ENCODE data around the gene CBLN3. TPM values are rescaled to one million over a fixed set of nuclear protein-coding genes. Genes with fewer than 3 reads are reported as not detected.

Gene CBLN3
- total RNA-seq, 2 donors from 2014 or later, result 0.33 to 4.9 TPM

- H3K27ac ChIP-seq, result no peak overlapping the region
- intact Hi-C loops (cut with DNase I), result no loop called here
- no peak for TF ChIP-seq POLR2A (IDR thresholded peaks at IDR 0.05)
- TF ChIP-seq CTCF (IDR thresholded peaks at IDR 0.05), result no peak
- H3K4me1 ChIP-seq, result peaks cover 57% of the 10 kb centered on the region
- no peak for ATAC-seq
- WGBS, 2 donors, result 73 to 88% methylated on average over 4 of the region's 4 CpGs
- DNase-seq, result no peak
- H3K4me3 ChIP-seq, result no peak overlapping the region
- H3K36me3 ChIP-seq (replicated peaks in 1 of 2; ENCODE audit: insufficient read depth in 1 of 2, low read depth in 2 of 2), result no peaks in the 10 kb centered on the region
- no peaks in the 10 kb centered on the region for H3K27me3 ChIP-seq
- H3K9me3 ChIP-seq, result no peaks in the 10 kb centered on the region
Measured at GRCh38 chr14:24422261-24422660, 7.2 kb downstream of the CBLN3 start.

- H3K4me3 ChIP-seq, result no peak overlapping the region
- H3K9me3 ChIP-seq, result no peaks in the 10 kb centered on the region
- H3K36me3 ChIP-seq (replicated peaks in 1 of 2; ENCODE audit: insufficient read depth in 1 of 2, low read depth in 2 of 2), result no peaks in the 10 kb centered on the region
- H3K27ac ChIP-seq, result peak overlapping the region; percentile 79 to 86 (median 86)
- TF ChIP-seq CTCF (IDR thresholded peaks at IDR 0.05) (no peak), POLR2A (IDR thresholded peaks at IDR 0.05) (peak; percentile 40 to 73 (median 70))
- intact Hi-C loops (cut with DNase I), result no loop called here
- no peaks in the 10 kb centered on the region for H3K27me3 ChIP-seq
- DNase-seq (peak; percentile 91 to 97 (median 96)), ATAC-seq (peak; percentile 99)
- 0 to 21% methylated on average over 6 of the region's 6 CpGs for WGBS, 2 donors
- peaks cover 30% of the 10 kb centered on the region for H3K4me1 ChIP-seq
Measured at GRCh38 chr14:24418492-24418873, 11.0 kb downstream of the CBLN3 start.

- ATAC-seq, result no peak
- no peaks in the 10 kb centered on the region for H3K36me3 ChIP-seq (replicated peaks in 1 of 2; ENCODE audit: insufficient read depth in 1 of 2, low read depth in 2 of 2)
- H3K9me3 ChIP-seq, result no peaks in the 10 kb centered on the region
- peaks cover 30% of the 10 kb centered on the region for H3K4me1 ChIP-seq
- no peaks in the 10 kb centered on the region for H3K27me3 ChIP-seq
- TF ChIP-seq CTCF (IDR thresholded peaks at IDR 0.05) (no peak), POLR2A (IDR thresholded peaks at IDR 0.05) (no peak)
- intact Hi-C loops (cut with DNase I), result no loop called here
- DNase-seq, result peak in 1 of 4 donors; percentile 25
- peak overlapping the region; percentile 79 to 86 (median 86) for H3K27ac ChIP-seq
- no peak overlapping the region for H3K4me3 ChIP-seq
- 53 to 57% methylated on average over 4 to 6 of the region's 6 CpGs for WGBS, 2 donors
Measured at GRCh38 chr14:24417832-24418491, 11.5 kb downstream of the CBLN3 start.

- H3K27ac ChIP-seq, result peak overlapping the region in 2 of 4 donors; percentile 79 to 86
- TF ChIP-seq CTCF (IDR thresholded peaks at IDR 0.05), result no peak
- TF ChIP-seq POLR2A (IDR thresholded peaks at IDR 0.05), result no peak
- no peak overlapping the region for H3K4me3 ChIP-seq
- H3K27me3 ChIP-seq, result no peaks in the 10 kb centered on the region
- DNase-seq, result peak in 1 of 4 donors; percentile 12
- H3K36me3 ChIP-seq (replicated peaks in 1 of 2; ENCODE audit: insufficient read depth in 1 of 2, low read depth in 2 of 2), result no peaks in the 10 kb centered on the region
- 83 to 90% methylated on average over 12 to 16 of the region's 16 CpGs for WGBS, 2 donors
- H3K9me3 ChIP-seq, result no peaks in the 10 kb centered on the region
- no peak for ATAC-seq
- peaks cover 30% of the 10 kb centered on the region for H3K4me1 ChIP-seq
- intact Hi-C loops (cut with DNase I), result no loop called here
Measured at GRCh38 chr14:24416932-24417619, 12.4 kb downstream of the CBLN3 start.
